ENCODE data around the gene BRPF3.

The BRPF3 gene

GRCh38 chr6:36169023-36170007, 27.2 kb upstream of the BRPF3 start:
- no peak for TF ChIP-seq CTCF (IDR thresholded peaks at IDR 0.05; ENCODE audit: insufficient read depth, missing control alignments)
- FAIRE-seq (no peak), DNase-seq (ENCODE audit: insufficient read length, low spot score) (no peak)

GRCh38 chr6:36170704-36171103, 25.8 kb upstream of the BRPF3 start:
- no peak for TF ChIP-seq CTCF (IDR thresholded peaks at IDR 0.05; ENCODE audit: insufficient read depth, missing control alignments)
- FAIRE-seq (no peak), DNase-seq (ENCODE audit: insufficient read length, low spot score) (no peak)

GRCh38 chr6:36171573-36171972, 25.0 kb upstream of the BRPF3 start:
- no peak for FAIRE-seq
- no peak for DNase-seq (ENCODE audit: insufficient read length, low spot score)
- TF ChIP-seq CTCF (IDR thresholded peaks at IDR 0.05; ENCODE audit: insufficient read depth, missing control alignments): no peak

- no peak for FAIRE-seq
- no peak for TF ChIP-seq CTCF (IDR thresholded peaks at IDR 0.05; ENCODE audit: insufficient read depth, missing control alignments)
- no peak for DNase-seq (ENCODE audit: insufficient read length, low spot score)
These were observed 19.4 kb upstream of the BRPF3 start for GRCh38 chr6:36177166-36177565.

GRCh38 chr6:36178544-36178943, 18.0 kb upstream of the BRPF3 start:
- DNase-seq (ENCODE audit: insufficient read length, low spot score): no peak
- FAIRE-seq: no peak
- no peak for TF ChIP-seq CTCF (IDR thresholded peaks at IDR 0.05; ENCODE audit: insufficient read depth, missing control alignments)

GRCh38 chr6:36180126-36180525, 16.4 kb upstream of the BRPF3 start:
- FAIRE-seq (no peak), DNase-seq (ENCODE audit: insufficient read length, low spot score) (no peak)
- no peak for TF ChIP-seq CTCF (IDR thresholded peaks at IDR 0.05; ENCODE audit: insufficient read depth, missing control alignments)

- no peak for FAIRE-seq
- no peak for TF ChIP-seq CTCF (IDR thresholded peaks at IDR 0.05; ENCODE audit: insufficient read depth, missing control alignments)
These were observed 12.2 kb upstream of the BRPF3 start for GRCh38 chr6:36184311-36184710.

More at GRCh38 chr6:36184311-36184710, 12.2 kb upstream of the BRPF3 start:
- no peak for DNase-seq (ENCODE audit: insufficient read length, low spot score)

All from D721Med (cell line).